SK-N-SH (cell line): ENCODE results near the gene CLMN.

Source experiments
- CTCF ChIP-seq: fragments of 200-600 bp; sonication (generic); IDR thresholded peaks from 2 replicates; pipeline ENCODE4 v1.6.1; 2017; ENCODE audit warnings: antibody characterized with exemption, mild to moderate bottlenecking, moderate library complexity
- EP300 ChIP-seq, 2 experiments: IDR thresholded peaks; 2 replicates each; pipeline versions ENCODE4 v1.4.0 to v1.6.1; 2012; ENCODE audit warnings: borderline replicate concordance in 1 of 2, low read depth in 1 of 2, low read length in 1 of 2
- FOSL2 ChIP-seq: IDR thresholded peaks from 2 replicates; pipeline ENCODE4 v1.4.0; 2012; ENCODE audit warnings: low read depth, mild to moderate bottlenecking, moderate library complexity, borderline replicate concordance
- GATA2 ChIP-seq: sonication (generic); formaldehyde crosslinking; IDR thresholded peaks from 2 replicates; pipeline ENCODE4 v1.5.0; 2020; ENCODE audit warnings: mild to moderate bottlenecking, missing genetic modification reagents
- IRF3 ChIP-seq: fragments of 150-350 bp; IDR thresholded peaks from 2 replicates; pipeline ENCODE4 v1.6.1; 2016; ENCODE audit warnings: mild to moderate bottlenecking, low read depth, low read length
- MAX ChIP-seq: IDR thresholded peaks from 2 replicates; pipeline ENCODE4 v1.4.0; 2012; ENCODE audit warnings: low read depth
- REST ChIP-seq: IDR thresholded peaks from 2 replicates; pipeline ENCODE4 v1.6.1; 2012; ENCODE audit warnings: mild to moderate bottlenecking, low read depth, low read length, moderate library complexity
- ZBTB33 ChIP-seq: IDR thresholded peaks from 2 replicates; pipeline ENCODE4 v1.4.0; 2012; ENCODE audit warnings: low read depth, borderline replicate concordance

- TF ChIP-seq FOSL2 (no peak), EP300 (IDR thresholded peaks at IDR 0.05; ENCODE audit: borderline replicate concordance in 1 of 2, low read depth in 1 of 2, low read length in 1 of 2) (no peak), CTCF (no peak), GATA2 (no peak), ZBTB33 (no peak), MAX (no peak), IRF3 (no peak), REST (no peak)
These were observed 107.8 kb downstream of the CLMN start for GRCh38 chr14:95211721-95212504.
